ENCODE data around the gene FGD6.

DNA sequence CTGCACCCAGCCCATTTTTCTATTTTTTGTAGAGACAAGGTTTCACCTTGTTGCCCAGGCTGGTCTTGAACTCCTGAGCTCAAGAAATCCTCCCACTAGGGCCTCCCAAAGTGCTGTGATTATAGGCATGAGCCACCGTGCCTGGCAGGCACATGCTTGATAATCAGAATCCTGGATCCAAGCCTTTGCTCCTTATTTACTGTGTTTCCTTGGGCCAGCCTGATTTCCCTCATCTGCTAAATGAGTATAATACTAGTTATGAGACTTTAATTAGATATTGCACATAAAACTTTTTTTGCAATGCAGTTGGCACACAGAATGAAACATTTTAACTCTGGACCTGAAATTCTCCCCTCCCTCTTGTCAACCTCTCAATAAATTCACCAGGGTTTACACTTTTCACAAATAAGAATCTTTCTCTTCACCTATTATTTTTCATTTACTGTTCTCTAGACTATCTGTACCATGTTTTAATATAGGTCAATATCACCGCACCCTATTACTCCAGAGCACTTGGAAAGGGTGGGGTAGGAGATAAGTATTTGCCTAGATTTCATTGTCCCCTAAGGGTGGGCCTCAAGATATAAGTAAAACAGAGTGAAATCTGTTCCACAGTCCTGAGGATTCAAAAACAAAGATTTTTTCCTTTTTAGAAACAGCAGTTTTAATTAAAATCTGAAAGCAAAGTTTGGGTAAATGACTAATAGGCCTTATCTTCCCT lies 74.7 kb downstream of the FGD6 start:
- TF ChIP-seq, protein P1, sequence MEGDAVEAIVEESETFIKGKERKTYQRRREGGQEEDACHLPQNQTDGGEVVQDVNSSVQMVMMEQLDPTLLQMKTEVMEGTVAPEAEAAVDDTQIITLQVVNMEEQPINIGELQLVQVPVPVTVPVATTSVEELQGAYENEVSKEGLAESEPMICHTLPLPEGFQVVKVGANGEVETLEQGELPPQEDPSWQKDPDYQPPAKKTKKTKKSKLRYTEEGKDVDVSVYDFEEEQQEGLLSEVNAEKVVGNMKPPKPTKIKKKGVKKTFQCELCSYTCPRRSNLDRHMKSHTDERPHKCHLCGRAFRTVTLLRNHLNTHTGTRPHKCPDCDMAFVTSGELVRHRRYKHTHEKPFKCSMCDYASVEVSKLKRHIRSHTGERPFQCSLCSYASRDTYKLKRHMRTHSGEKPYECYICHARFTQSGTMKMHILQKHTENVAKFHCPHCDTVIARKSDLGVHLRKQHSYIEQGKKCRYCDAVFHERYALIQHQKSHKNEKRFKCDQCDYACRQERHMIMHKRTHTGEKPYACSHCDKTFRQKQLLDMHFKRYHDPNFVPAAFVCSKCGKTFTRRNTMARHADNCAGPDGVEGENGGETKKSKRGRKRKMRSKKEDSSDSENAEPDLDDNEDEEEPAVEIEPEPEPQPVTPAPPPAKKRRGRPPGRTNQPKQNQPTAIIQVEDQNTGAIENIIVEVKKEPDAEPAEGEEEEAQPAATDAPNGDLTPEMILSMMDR (conservative IDR thresholded peaks at IDR 0.05; ENCODE audit: low read length) = no peak
- no peak for TF ChIP-seq EZH2phosphoT487 (IDR thresholded peaks at IDR 0.05; ENCODE audit: borderline replicate concordance, low read depth, low read length)
